ENCODE data around the gene LNX1. TPM values are rescaled to one million over a fixed set of nuclear protein-coding genes. Genes with fewer than 3 reads are reported as not detected.

The LNX1 gene
- total and polyA plus RNA-seq, 9 of the 15 experiments (the other 6 are each of a cell fraction or from before 2014, with no cell fraction given): 0.40 to 3.6 (median 2.2) TPM

DNA sequence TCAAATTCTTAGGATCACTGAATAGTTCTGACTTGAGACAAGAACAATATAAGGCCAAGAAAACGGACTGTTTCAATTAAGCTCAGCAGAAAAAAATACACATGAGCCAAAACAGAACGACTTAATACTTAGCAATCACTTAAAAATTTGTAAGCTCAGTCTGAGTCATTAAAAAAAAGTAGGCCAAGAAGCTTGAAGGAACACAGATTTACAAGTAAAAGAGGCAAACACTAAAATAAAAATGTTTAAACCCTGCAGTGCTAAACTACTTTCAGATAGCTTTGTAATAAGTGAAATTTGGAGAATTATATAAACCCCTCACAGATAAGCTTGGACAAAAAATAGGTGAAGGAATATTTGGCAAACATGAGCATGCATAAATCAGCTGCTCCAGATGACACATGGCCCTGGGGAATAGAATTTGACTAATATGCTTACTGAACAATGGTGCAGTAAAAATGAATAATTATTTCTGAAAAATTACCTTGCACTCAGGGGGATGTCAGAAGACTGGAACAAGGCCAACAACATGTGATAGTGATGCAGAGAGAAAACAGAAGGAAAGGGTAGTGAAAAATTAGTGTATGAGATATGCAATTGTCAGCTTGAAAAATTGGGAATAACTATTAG lies 49.6 kb downstream of the LNX1 start:
- FAIRE-seq (no peak), DNase-seq (ENCODE audit: extremely low read depth in 1 of 4, low spot score in 3 of 4) (no peak), ATAC-seq (no peak)
- peaks cover 2 to 21% of the 10 kb centered on the region in 2 experiments; a peak in 2 of 5 replicates for H3K27me3 ChIP-seq (ENCODE audit: control insufficient read depth in 2 of 2, insufficient read depth in 2 of 2, low read length in 2 of 2)
- H3K27ac ChIP-seq (ENCODE audit: extremely low read depth, low read depth, low read length): no peak overlapping the region
- no peaks in the 10 kb centered on the region for H3K9me1 ChIP-seq (ENCODE audit: control insufficient read depth, insufficient read depth, low read length)
- BruUV-seq (replicated peaks): no TSS peak
- H3K4me3 ChIP-seq: no peak overlapping the region
- H3K4me1 ChIP-seq (replicated peaks in 1 of 2; ENCODE audit: control insufficient read depth in 2 of 2, insufficient read depth in 2 of 2, low read length in 2 of 2): no peaks in the 10 kb centered on the region
- in situ Hi-C loops (cut with MboI) (no loop called here), intact Hi-C loops (cut with micrococcal nuclease) (no loop called here)
- no peak overlapping the region for H2AFZ ChIP-seq (ENCODE audit: low read depth, low read length)
- H3K79me2 ChIP-seq (ENCODE audit: control insufficient read depth, insufficient read depth, low read length): no peaks in the 10 kb centered on the region
- CTCF ChIA-PET (ENCODE audit: low intra/inter-chr PET ratio): no interaction called here
- WGBS (ENCODE audit: insufficient coverage, low coverage, missing lambda C conversion rate): 0% methylated on average over 2 of the region's 2 CpGs
- no peaks in the 10 kb centered on the region; the same call in 1 of the 2 replicates for H4K20me1 ChIP-seq (replicated peaks; ENCODE audit: control insufficient read depth, insufficient read depth, low read length)
- H3K9me3 ChIP-seq (replicated peaks; ENCODE audit: control insufficient read depth, insufficient read depth, low read depth, low read length): no peaks in the 10 kb centered on the region
- no peak overlapping the region for H3K9ac ChIP-seq (ENCODE audit: insufficient read depth in 1 of 2, low read depth in 2 of 2, low read length in 2 of 2)
- no peaks in the 10 kb centered on the region for H3K36me3 ChIP-seq (ENCODE audit: control insufficient read depth, insufficient read depth, low read length)
- H3K4me2 ChIP-seq (ENCODE audit: insufficient read depth, low read length): no peak overlapping the region
- POLR2A ChIA-PET: interaction anchor here (0.7 to 1.0 kb wide), 5 partner anchors 11 to 23 kb away, joined by 3 read pairs; no protein-coding TSS in a partner anchor
- TF ChIP-seq, protein P1, sequence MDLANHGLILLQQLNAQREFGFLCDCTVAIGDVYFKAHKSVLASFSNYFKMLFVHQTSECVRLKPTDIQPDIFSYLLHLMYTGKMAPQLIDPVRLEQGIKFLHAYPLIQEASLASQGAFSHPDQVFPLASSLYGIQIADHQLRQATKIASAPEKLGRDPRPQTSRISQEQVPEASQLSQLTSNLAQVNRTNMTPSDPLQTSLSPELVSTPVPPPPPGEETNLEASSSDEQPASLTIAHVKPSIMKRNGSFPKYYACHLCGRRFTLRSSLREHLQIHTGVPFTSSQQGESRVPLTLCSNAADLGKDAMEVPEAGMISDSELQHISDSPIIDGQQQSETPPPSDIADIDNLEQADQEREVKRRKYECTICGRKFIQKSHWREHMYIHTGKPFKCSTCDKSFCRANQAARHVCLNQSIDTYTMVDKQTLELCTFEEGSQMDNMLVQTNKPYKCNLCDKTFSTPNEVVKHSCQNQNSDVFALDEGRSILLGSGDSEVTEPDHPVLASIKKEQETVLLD (IDR thresholded peaks at IDR 0.05): no peak
- TF ChIP-seq DMBX1 (CRISPR knock-in tag; IDR thresholded peaks at IDR 0.05; ENCODE audit: borderline replicate concordance): no peak
- no peak for TF ChIP-seq ZNF408 (CRISPR knock-in tag; IDR thresholded peaks at IDR 0.05; ENCODE audit: low read depth)
- TF ChIP-seq ZSCAN32 (CRISPR knock-in tag; IDR thresholded peaks at IDR 0.05): no peak
- TF ChIP-seq PHF8 (IDR thresholded peaks at IDR 0.05; ENCODE audit: borderline replicate concordance, low read length): no peak
- TF ChIP-seq POLR3A (IDR thresholded peaks at IDR 0.05; ENCODE audit: borderline replicate concordance, extremely low read depth, insufficient read depth, insufficient read length): no peak
- no peak for TF ChIP-seq ZNF57 (CRISPR knock-in tag; IDR thresholded peaks at IDR 0.05)
- TF ChIP-seq PHF21A (IDR thresholded peaks at IDR 0.05; ENCODE audit: borderline replicate concordance, low read depth): no peak
- TF ChIP-seq, protein P2, sequence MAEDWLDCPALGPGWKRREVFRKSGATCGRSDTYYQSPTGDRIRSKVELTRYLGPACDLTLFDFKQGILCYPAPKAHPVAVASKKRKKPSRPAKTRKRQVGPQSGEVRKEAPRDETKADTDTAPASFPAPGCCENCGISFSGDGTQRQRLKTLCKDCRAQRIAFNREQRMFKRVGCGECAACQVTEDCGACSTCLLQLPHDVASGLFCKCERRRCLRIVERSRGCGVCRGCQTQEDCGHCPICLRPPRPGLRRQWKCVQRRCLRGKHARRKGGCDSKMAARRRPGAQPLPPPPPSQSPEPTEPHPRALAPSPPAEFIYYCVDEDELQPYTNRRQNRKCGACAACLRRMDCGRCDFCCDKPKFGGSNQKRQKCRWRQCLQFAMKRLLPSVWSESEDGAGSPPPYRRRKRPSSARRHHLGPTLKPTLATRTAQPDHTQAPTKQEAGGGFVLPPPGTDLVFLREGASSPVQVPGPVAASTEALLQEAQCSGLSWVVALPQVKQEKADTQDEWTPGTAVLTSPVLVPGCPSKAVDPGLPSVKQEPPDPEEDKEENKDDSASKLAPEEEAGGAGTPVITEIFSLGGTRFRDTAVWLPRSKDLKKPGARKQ (CRISPR knock-in tag; IDR thresholded peaks at IDR 0.05): no peak
- no peak for TF ChIP-seq DACH1 (IDR thresholded peaks at IDR 0.05; ENCODE audit: partially characterized antibody)
